Panc1 (cell line): ENCODE results near the gene SLC6A17. TPM values are rescaled to one million over a fixed set of nuclear protein-coding genes. Genes with fewer than 3 reads are reported as not detected.

ENCODE experiments used
- ATAC-seq: fragments of 200-7000 bp; cut with Tn5 transposase; 2 replicates; pipeline ENCODE4 v1.9.1; 2020; ENCODE audit warnings: mild to moderate bottlenecking, moderate library complexity
- BruUV-seq: library from RNA; stranded (reverse); fragments of 400-500 nt; replicated peaks from 2 replicates; lab custom pipeline; 2021; lab: Mats Ljungman, UMichigan
- CTCF ChIA-PET: fragments of 300-600 bp; sonication (Branson Sonifier 250); formaldehyde crosslinking; loops from one replicate; lab custom pipeline; 2022; ENCODE audit warnings: antibody characterized with exemption; lab: Charles Lee
- POLR2A ChIA-PET: fragments of 300-600 bp; sonication (Branson Sonifier 250); formaldehyde crosslinking; loops from one replicate; lab custom pipeline; 2022; ENCODE audit warnings: antibody characterized with exemption; lab: Charles Lee
- DNase-seq: peaks from one replicate; pipeline ENCODE4 v3.0.0-alpha.2; 2010; ENCODE audit warnings: low read depth, low spot score
- H3K27ac ChIP-seq: 2 replicates; pipeline ENCODE4 v1.5.1; 2011; ENCODE audit warnings: mild to moderate bottlenecking, low read length, inconsistent platforms
- H3K27me3 ChIP-seq: fragments of 200-500 bp; sonication (Bioruptor generic); 2 replicates; pipeline ENCODE4 v1.6.0; 2014; ENCODE audit warnings: low read length, inconsistent platforms; ENCODE audit not compliant: control insufficient read depth, insufficient read depth
- H3K36me3 ChIP-seq: fragments of 200-500 bp; sonication (Bioruptor generic); 2 replicates; pipeline ENCODE4 v1.5.1; 2014; ENCODE audit warnings: inconsistent platforms, mild to moderate bottlenecking, low read length, moderate library complexity; ENCODE audit not compliant: control insufficient read depth, insufficient read depth
- H3K4me1 ChIP-seq: 2 replicates; pipeline ENCODE4 v1.5.1; 2011; ENCODE audit warnings: inconsistent platforms, mild to moderate bottlenecking, low read length, moderate library complexity; ENCODE audit not compliant: control insufficient read depth, insufficient read depth
- H3K4me3 ChIP-seq, 2 experiments: 2 replicates each; pipeline ENCODE4 v1.5.1; 2011 to 2012; ENCODE audit warnings: low read depth in 2 of 2, low read length in 2 of 2, mild to moderate bottlenecking in 2 of 2, inconsistent platforms in 1 of 2, moderate library complexity in 1 of 2
- H3K9me3 ChIP-seq: fragments of 200-500 bp; sonication (Bioruptor generic); 2 replicates; pipeline ENCODE4 v1.5.1; 2014; ENCODE audit warnings: low read depth, mild to moderate bottlenecking, inconsistent platforms, low read length, moderate library complexity; ENCODE audit not compliant: control insufficient read depth, insufficient read depth
- POLR2AphosphoS5 ChIP-seq: IDR thresholded peaks from 2 replicates; pipeline ENCODE4 v1.6.1; 2012; ENCODE audit warnings: mild to moderate bottlenecking, low read depth, low read length, moderate library complexity
- SIN3A ChIP-seq: IDR thresholded peaks from 2 replicates; pipeline ENCODE4 v1.6.1; 2012; ENCODE audit warnings: low read depth, mild to moderate bottlenecking, low read length, moderate library complexity, borderline replicate concordance; ENCODE audit not compliant: insufficient read depth
- TCF7L2 ChIP-seq: IDR thresholded peaks from 2 replicates; pipeline ENCODE4 v1.6.1; 2011; ENCODE audit warnings: mild to moderate bottlenecking, low read depth, low read length, inconsistent platforms
- in situ Hi-C: cut with HindIII; loops from 2 replicates; pipeline ENCODE4 v1.10.0; 2016; ENCODE audit warnings: low sequenced_read_pairs, low pct_unique_long_range_greater_than_20kb
- intact Hi-C: fragments of 100-400 bp; cut with micrococcal nuclease; formaldehyde crosslinking; loops from one replicate; pipeline ENCODE4 v1.10.0; 2022; ENCODE audit not compliant: unreplicated experiment
- total RNA-seq: library from RNA; stranded (reverse); gene quantifications from one replicate; pipeline ENCODE4 v1.2.1, GENCODE V29; 2021; ENCODE audit not compliant: unreplicated experiment
- TF ChIP-seq, protein P1 (sequence below): fragments of 450-650 bp; IDR thresholded peaks from 2 replicates; pipeline ENCODE4 v1.5.1; 2017; ENCODE audit warnings: mild to moderate bottlenecking
- TF ChIP-seq, protein P2 (sequence below), 2 experiments: IDR thresholded peaks; 2 replicates each; pipeline ENCODE4 v1.6.1; 2011 to 2012; ENCODE audit warnings: low read depth in 2 of 2, control low read depth in 1 of 2, low read length in 1 of 2, mild to moderate bottlenecking in 1 of 2, moderate library complexity in 1 of 2; ENCODE audit not compliant: insufficient read depth in 1 of 2

Gene SLC6A17
- total RNA-seq, 1 experiment from 2014 or later = 5.7 TPM

DNA sequence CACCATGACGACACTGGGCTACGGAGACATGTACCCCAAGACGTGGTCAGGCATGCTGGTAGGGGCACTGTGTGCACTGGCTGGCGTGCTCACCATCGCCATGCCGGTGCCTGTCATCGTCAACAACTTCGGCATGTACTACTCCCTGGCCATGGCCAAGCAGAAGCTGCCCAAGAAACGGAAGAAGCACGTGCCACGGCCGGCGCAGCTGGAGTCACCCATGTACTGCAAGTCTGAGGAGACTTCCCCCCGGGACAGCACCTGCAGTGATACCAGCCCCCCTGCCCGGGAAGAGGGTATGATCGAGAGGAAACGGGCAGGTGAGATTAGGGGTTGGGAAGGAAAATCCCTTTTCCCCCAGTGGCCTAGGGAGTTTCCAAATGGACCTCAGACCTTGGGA is 73.3 kb downstream of the SLC6A17 start:
- no peak overlapping the region for H3K4me3 ChIP-seq
- ChIA-PET CTCF (no interaction called here), POLR2A (no interaction called here)
- peaks cover 10% of the 10 kb centered on the region for H3K4me1 ChIP-seq
- H3K36me3 ChIP-seq = no peaks in the 10 kb centered on the region
- H3K27ac ChIP-seq = no peak overlapping the region
- intact Hi-C loops (no loop called here), in situ Hi-C loops (no loop called here)
- DNase-seq (no peak), ATAC-seq (no peak)
- no peaks in the 10 kb centered on the region for H3K27me3 ChIP-seq
- no peaks in the 10 kb centered on the region for H3K9me3 ChIP-seq
- no peak for TF ChIP-seq TCF7L2
- no peak for TF ChIP-seq SIN3A
- TF ChIP-seq, protein P1, sequence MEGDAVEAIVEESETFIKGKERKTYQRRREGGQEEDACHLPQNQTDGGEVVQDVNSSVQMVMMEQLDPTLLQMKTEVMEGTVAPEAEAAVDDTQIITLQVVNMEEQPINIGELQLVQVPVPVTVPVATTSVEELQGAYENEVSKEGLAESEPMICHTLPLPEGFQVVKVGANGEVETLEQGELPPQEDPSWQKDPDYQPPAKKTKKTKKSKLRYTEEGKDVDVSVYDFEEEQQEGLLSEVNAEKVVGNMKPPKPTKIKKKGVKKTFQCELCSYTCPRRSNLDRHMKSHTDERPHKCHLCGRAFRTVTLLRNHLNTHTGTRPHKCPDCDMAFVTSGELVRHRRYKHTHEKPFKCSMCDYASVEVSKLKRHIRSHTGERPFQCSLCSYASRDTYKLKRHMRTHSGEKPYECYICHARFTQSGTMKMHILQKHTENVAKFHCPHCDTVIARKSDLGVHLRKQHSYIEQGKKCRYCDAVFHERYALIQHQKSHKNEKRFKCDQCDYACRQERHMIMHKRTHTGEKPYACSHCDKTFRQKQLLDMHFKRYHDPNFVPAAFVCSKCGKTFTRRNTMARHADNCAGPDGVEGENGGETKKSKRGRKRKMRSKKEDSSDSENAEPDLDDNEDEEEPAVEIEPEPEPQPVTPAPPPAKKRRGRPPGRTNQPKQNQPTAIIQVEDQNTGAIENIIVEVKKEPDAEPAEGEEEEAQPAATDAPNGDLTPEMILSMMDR = no peak
- TF ChIP-seq, protein P2, sequence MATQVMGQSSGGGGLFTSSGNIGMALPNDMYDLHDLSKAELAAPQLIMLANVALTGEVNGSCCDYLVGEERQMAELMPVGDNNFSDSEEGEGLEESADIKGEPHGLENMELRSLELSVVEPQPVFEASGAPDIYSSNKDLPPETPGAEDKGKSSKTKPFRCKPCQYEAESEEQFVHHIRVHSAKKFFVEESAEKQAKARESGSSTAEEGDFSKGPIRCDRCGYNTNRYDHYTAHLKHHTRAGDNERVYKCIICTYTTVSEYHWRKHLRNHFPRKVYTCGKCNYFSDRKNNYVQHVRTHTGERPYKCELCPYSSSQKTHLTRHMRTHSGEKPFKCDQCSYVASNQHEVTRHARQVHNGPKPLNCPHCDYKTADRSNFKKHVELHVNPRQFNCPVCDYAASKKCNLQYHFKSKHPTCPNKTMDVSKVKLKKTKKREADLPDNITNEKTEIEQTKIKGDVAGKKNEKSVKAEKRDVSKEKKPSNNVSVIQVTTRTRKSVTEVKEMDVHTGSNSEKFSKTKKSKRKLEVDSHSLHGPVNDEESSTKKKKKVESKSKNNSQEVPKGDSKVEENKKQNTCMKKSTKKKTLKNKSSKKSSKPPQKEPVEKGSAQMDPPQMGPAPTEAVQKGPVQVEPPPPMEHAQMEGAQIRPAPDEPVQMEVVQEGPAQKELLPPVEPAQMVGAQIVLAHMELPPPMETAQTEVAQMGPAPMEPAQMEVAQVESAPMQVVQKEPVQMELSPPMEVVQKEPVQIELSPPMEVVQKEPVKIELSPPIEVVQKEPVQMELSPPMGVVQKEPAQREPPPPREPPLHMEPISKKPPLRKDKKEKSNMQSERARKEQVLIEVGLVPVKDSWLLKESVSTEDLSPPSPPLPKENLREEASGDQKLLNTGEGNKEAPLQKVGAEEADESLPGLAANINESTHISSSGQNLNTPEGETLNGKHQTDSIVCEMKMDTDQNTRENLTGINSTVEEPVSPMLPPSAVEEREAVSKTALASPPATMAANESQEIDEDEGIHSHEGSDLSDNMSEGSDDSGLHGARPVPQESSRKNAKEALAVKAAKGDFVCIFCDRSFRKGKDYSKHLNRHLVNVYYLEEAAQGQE (IDR thresholded peaks at IDR 0.05; ENCODE audit: insufficient read depth in 1 of 2, low read depth in 2 of 2, low read length in 1 of 2) = no peak
- no peak for TF ChIP-seq POLR2AphosphoS5
- no TSS peak for BruUV-seq

DNA sequence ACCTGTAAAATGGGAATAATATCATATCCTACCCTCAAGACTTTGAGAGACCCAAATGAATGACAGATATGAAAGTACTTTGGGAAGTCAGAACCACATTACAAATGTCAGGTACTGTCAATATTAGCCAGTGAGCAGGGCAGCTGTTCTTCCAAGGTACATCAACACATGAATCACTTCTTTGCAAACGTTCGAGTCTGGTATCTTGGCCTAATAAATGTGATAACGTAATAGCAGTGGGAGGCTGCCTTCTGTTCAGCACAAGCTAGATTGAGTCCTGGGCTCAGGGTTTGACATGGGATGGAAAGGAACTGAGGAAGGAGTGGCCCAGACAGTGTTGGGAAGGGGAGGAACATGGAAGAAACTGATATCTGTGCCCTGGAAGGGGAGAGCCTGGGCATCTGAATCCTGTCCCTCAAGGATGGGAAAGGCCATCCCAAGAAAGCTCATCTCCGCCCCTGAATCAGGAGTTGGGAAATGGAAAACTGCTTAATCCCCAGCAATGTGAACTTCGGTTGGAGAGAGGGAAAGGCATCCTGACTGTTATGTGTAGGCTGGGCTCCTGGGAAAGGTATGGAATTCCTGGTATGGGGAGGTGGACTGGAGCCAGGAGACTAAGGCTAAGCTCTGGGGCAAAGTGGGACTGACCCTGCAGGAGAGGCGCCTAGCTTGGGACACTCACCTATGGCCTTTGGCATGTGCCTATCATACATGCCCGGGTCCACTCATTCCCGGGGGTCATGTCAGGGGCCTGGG is 74.1 kb downstream of the SLC6A17 start:
- in situ Hi-C loops = no loop called here
- H3K4me3 ChIP-seq = no peak overlapping the region
- DNase-seq (no peak), ATAC-seq (no peak; the same call in 1 of the 2 replicates)
- no peaks in the 10 kb centered on the region for H3K27me3 ChIP-seq
- H3K27ac ChIP-seq = peak overlapping the region; percentile 48; the same call in 1 of the 2 replicates
- peaks cover 10% of the 10 kb centered on the region for H3K4me1 ChIP-seq
- no peaks in the 10 kb centered on the region for H3K9me3 ChIP-seq
- POLR2A ChIA-PET = no interaction called here
- BruUV-seq = no TSS peak
- intact Hi-C loops = no loop called here
- CTCF ChIA-PET = no interaction called here
- TF ChIP-seq SIN3A = no peak
- TF ChIP-seq, protein P2 (IDR thresholded peaks at IDR 0.05; ENCODE audit: insufficient read depth in 1 of 2, low read depth in 2 of 2, low read length in 1 of 2) = no peak
- TF ChIP-seq POLR2AphosphoS5 = no peak
- no peak for TF ChIP-seq TCF7L2
- TF ChIP-seq, protein P1 = no peak
- H3K36me3 ChIP-seq = no peaks in the 10 kb centered on the region
